Measurements from ENCODE around the gene NAALADL2. TPM values are rescaled to one million over a fixed set of nuclear protein-coding genes. Genes with fewer than 3 reads are reported as not detected.

Gene NAALADL2
- total and polyA plus RNA-seq, 9 of the 15 experiments (the other 6 are each of a cell fraction or from before 2014, with no cell fraction given): 0.29 to 1.1 (median 0.79) TPM; not detected in 1

DNA sequence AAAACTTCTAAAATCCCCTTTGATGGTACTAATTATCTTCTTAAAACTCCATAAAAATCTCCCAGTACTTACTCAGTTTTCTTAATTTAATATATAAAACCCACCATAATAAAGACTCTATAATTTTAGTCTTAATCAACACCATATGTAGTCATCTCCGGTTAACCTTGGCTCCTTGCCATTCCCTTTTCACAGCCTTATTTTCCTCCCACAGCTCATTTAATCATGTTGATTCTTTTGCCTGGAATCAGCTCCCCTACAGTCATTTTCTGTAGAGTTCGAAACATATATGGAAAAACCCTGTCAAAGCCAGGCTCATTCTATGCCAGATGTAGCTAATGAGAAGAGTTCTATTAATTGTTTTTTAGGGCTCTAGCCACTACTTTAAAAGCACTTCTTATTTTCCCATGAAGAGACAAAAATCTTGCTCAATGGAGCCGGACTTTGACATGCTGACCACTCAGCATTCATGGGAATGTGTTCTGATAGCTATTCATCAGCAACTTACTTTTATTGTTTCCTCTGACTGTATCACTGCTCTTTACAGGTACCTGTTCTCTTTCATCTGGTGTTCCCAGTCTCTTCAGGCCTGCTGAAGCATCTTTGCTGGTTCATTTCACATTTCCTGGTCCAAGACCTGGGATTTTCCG, 573.4 kb downstream of the NAALADL2 start (continued):
- no peak for TF ChIP-seq TCF7 (IDR thresholded peaks at IDR 0.05; ENCODE audit: borderline replicate concordance)
- no peak for TF ChIP-seq TEAD1 (CRISPR knock-in tag; IDR thresholded peaks at IDR 0.05)
- no peak for TF ChIP-seq FOXP1 (CRISPR knock-in tag; IDR thresholded peaks at IDR 0.05)
- TF ChIP-seq, protein P1, sequence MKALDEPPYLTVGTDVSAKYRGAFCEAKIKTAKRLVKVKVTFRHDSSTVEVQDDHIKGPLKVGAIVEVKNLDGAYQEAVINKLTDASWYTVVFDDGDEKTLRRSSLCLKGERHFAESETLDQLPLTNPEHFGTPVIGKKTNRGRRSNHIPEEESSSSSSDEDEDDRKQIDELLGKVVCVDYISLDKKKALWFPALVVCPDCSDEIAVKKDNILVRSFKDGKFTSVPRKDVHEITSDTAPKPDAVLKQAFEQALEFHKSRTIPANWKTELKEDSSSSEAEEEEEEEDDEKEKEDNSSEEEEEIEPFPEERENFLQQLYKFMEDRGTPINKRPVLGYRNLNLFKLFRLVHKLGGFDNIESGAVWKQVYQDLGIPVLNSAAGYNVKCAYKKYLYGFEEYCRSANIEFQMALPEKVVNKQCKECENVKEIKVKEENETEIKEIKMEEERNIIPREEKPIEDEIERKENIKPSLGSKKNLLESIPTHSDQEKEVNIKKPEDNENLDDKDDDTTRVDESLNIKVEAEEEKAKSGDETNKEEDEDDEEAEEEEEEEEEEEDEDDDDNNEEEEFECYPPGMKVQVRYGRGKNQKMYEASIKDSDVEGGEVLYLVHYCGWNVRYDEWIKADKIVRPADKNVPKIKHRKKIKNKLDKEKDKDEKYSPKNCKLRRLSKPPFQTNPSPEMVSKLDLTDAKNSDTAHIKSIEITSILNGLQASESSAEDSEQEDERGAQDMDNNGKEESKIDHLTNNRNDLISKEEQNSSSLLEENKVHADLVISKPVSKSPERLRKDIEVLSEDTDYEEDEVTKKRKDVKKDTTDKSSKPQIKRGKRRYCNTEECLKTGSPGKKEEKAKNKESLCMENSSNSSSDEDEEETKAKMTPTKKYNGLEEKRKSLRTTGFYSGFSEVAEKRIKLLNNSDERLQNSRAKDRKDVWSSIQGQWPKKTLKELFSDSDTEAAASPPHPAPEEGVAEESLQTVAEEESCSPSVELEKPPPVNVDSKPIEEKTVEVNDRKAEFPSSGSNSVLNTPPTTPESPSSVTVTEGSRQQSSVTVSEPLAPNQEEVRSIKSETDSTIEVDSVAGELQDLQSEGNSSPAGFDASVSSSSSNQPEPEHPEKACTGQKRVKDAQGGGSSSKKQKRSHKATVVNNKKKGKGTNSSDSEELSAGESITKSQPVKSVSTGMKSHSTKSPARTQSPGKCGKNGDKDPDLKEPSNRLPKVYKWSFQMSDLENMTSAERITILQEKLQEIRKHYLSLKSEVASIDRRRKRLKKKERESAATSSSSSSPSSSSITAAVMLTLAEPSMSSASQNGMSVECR (CRISPR knock-in tag; IDR thresholded peaks at IDR 0.05): no peak
- TF ChIP-seq MCM2 (IDR thresholded peaks at IDR 0.05; ENCODE audit: low read depth): no peak
- TF ChIP-seq E2F3 (CRISPR knock-in tag; IDR thresholded peaks at IDR 0.05): no peak
